ENCODE measurements around the gene MCFD2. TPM values are rescaled to one million over a fixed set of nuclear protein-coding genes. Genes with fewer than 3 reads are reported as not detected.

MCFD2 gene
- total and polyA plus RNA-seq, 2 donors (not counting 1 experiment from before 2014, with no cell fraction given), result 31.6 to 53.3 TPM

DNA sequence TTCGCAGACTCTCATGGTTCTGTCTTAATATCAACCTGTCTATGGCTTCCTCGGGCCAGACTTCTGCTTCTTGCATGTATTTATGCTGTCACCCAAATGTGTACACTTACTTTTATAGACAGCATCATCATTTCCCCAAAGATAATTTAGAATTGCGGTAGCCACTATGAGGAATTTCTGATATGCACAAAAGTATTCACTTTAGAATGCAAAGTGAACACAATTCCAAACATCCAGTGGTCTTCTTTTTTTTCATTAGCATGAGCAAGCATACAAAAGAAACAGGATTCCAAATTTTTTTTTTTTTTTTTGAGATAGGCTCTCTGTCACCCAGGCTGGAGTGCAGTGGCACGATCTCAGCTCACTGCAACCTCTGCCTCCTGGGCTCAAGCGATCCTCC lies 21.0 kb upstream of the MCFD2 start:
- no peak overlapping the region for H3K27ac ChIP-seq (ENCODE audit: low read length in 2 of 2)
- Mint-ChIP-seq H3K4me1 (peaks cover 66% of the 10 kb centered on the region), H3K4me3 (no peak overlapping the region), H3K27ac (peak overlapping the region; percentile 20), H3K27me3 (no peaks in the 10 kb centered on the region), H3K9me3 (ENCODE audit: insufficient read depth) (no peaks in the 10 kb centered on the region)
- H3K9me3 ChIP-seq (ENCODE audit: control extremely low read depth in 1 of 3, control insufficient read depth in 2 of 3, insufficient read depth in 1 of 3, low read length in 2 of 3), result no peaks in the 10 kb centered on the region
- TF ChIP-seq, protein P1, sequence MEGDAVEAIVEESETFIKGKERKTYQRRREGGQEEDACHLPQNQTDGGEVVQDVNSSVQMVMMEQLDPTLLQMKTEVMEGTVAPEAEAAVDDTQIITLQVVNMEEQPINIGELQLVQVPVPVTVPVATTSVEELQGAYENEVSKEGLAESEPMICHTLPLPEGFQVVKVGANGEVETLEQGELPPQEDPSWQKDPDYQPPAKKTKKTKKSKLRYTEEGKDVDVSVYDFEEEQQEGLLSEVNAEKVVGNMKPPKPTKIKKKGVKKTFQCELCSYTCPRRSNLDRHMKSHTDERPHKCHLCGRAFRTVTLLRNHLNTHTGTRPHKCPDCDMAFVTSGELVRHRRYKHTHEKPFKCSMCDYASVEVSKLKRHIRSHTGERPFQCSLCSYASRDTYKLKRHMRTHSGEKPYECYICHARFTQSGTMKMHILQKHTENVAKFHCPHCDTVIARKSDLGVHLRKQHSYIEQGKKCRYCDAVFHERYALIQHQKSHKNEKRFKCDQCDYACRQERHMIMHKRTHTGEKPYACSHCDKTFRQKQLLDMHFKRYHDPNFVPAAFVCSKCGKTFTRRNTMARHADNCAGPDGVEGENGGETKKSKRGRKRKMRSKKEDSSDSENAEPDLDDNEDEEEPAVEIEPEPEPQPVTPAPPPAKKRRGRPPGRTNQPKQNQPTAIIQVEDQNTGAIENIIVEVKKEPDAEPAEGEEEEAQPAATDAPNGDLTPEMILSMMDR (IDR thresholded peaks at IDR 0.05), result no peak
- WGBS (ENCODE audit: insufficient coverage), result 100% methylated on average over 1 of the region's 5 CpGs
- no peaks in the 10 kb centered on the region for H3K36me3 ChIP-seq (replicated peaks in 1 of 2; ENCODE audit: control extremely low read depth in 1 of 2, control insufficient read depth in 1 of 2, extremely low read depth in 1 of 2, insufficient read depth in 2 of 2, low read length in 1 of 2)
- H3K27me3 ChIP-seq (replicated peaks in 1 of 4; ENCODE audit: control extremely low read depth in 1 of 4, control insufficient read depth in 3 of 4, insufficient read depth in 4 of 4, low read length in 3 of 4), result no peaks in the 10 kb centered on the region
- ATAC-seq (ENCODE audit: low read depth) (no peak), DNase-seq (no peak)
- H3K4me1 ChIP-seq (ENCODE audit: control insufficient read depth in 2 of 2, insufficient read depth in 2 of 2, low read length in 2 of 2), result peaks cover 43 to 44% of the 10 kb centered on the region in 2 donors
- H3K9ac ChIP-seq (ENCODE audit: low read length), result no peak overlapping the region
- peaks cover 7% of the 10 kb centered on the region for H4K20me1 ChIP-seq (ENCODE audit: control insufficient read depth, insufficient read depth, low read length, poor library complexity, severe bottlenecking)
- ChIA-PET CTCF (interaction anchor here (0.7 to 1.7 kb wide), 5 partner anchors 36 to 731 kb away, joined by 3 to 4 read pairs (median 3); no protein-coding TSS in a partner anchor), POLR2A (no interaction called here)
- no peak overlapping the region for H3K4me3 ChIP-seq (ENCODE audit: control extremely low read depth in 1 of 5, extremely low read depth in 1 of 5, insufficient read depth in 1 of 5, low read depth in 2 of 5, low read length in 4 of 5)
- H3K79me2 ChIP-seq (ENCODE audit: control insufficient read depth, insufficient read depth, low read length), result peaks cover 78% of the 10 kb centered on the region
- H2AFZ ChIP-seq (ENCODE audit: insufficient read depth, low read depth, low read length, poor library complexity, severe bottlenecking), result no peak overlapping the region
- intact Hi-C loops (cut with micrococcal nuclease), result no loop called here
- no peak overlapping the region for H3K4me2 ChIP-seq (replicated peaks; ENCODE audit: low read depth, low read length, poor library complexity, severe bottlenecking)

DNA sequence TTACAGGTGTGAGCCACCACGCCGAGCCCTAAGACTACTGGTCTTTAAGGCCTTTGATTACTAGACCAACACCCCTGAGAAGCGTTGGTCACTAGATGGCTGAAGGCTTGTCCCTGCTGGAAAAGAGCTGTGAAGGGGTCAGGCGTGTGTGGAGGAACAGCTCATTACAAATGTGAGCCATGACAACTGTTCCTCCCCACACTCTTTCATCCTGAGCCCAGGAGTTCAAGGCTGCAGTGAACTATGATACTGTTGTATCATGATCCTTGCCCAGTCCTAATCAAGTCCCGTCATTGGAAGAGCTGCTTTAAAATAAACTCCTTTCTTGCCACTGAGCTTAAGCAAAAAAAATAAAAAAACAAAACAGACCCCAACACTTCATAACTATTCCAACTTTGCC lies 19.5 kb upstream of the MCFD2 start:
- H3K4me2 ChIP-seq (replicated peaks; ENCODE audit: low read depth, low read length, poor library complexity, severe bottlenecking), result no peak overlapping the region
- H4K20me1 ChIP-seq (ENCODE audit: control insufficient read depth, insufficient read depth, low read length, poor library complexity, severe bottlenecking), result peaks cover 7% of the 10 kb centered on the region
- 93% methylated on average over 3 of the region's 5 CpGs for WGBS (ENCODE audit: insufficient coverage)
- no peak overlapping the region for H3K27ac ChIP-seq (ENCODE audit: low read length in 2 of 2)
- peak overlapping the region; percentile 70 for H3K27ac Mint-ChIP-seq
- no peaks in the 10 kb centered on the region for H3K27me3 Mint-ChIP-seq
- DNase-seq, result no peak
- ATAC-seq (ENCODE audit: low read depth), result no peak
- no peak overlapping the region for H2AFZ ChIP-seq (ENCODE audit: insufficient read depth, low read depth, low read length, poor library complexity, severe bottlenecking)
- no peaks in the 10 kb centered on the region for H3K9me3 Mint-ChIP-seq (ENCODE audit: insufficient read depth)
- no peaks in the 10 kb centered on the region for H3K27me3 ChIP-seq (replicated peaks in 1 of 4; ENCODE audit: control extremely low read depth in 1 of 4, control insufficient read depth in 3 of 4, insufficient read depth in 4 of 4, low read length in 3 of 4)
- TF ChIP-seq EZH2 (IDR thresholded peaks at IDR 0.05; ENCODE audit: borderline replicate concordance, insufficient read depth, low read depth, low read length, poor library complexity, severe bottlenecking), result no peak
- TF ChIP-seq, protein P1 (IDR thresholded peaks at IDR 0.05), result no peak
- H3K79me2 ChIP-seq (ENCODE audit: control insufficient read depth, insufficient read depth, low read length), result peaks cover 75% of the 10 kb centered on the region
- no peaks in the 10 kb centered on the region for H3K36me3 ChIP-seq (replicated peaks in 1 of 2; ENCODE audit: control extremely low read depth in 1 of 2, control insufficient read depth in 1 of 2, extremely low read depth in 1 of 2, insufficient read depth in 2 of 2, low read length in 1 of 2)
- no peaks in the 10 kb centered on the region for H3K9me3 ChIP-seq (ENCODE audit: control extremely low read depth in 1 of 3, control insufficient read depth in 2 of 3, insufficient read depth in 1 of 3, low read length in 2 of 3)
- ChIA-PET CTCF (interaction anchor here (1.0 to 1.2 kb wide), 4 partner anchors 13 to 389 kb away, joined by 3 to 4 read pairs (median 3); no protein-coding TSS in a partner anchor), POLR2A (no interaction called here)
- intact Hi-C loops (cut with micrococcal nuclease), result no loop called here
- H3K4me1 ChIP-seq (ENCODE audit: control insufficient read depth in 2 of 2, insufficient read depth in 2 of 2, low read length in 2 of 2), result peaks cover 38 to 39% of the 10 kb centered on the region in 2 donors
- no peak overlapping the region for H3K9ac ChIP-seq (ENCODE audit: low read length)
- H3K4me3 ChIP-seq (ENCODE audit: control extremely low read depth in 1 of 5, extremely low read depth in 1 of 5, insufficient read depth in 1 of 5, low read depth in 2 of 5, low read length in 4 of 5), result no peak overlapping the region
- peaks cover 63% of the 10 kb centered on the region for H3K4me1 Mint-ChIP-seq
- no peak overlapping the region for H3K4me3 Mint-ChIP-seq

All from B cell (primary cell).